Measurements from ENCODE around the gene SLC16A7. TPM values are rescaled to one million over a fixed set of nuclear protein-coding genes. Genes with fewer than 3 reads are reported as not detected.
A peak's percentile ranks its signal among the peaks of the same experiment; 100 is the strongest.
"Not testable (repeated sequence)": the region's sequence is repeated elsewhere in the genome, so short reads cannot be mapped to it uniquely, and the experiment has no call there.

Gene SLC16A7
- total RNA-seq, 6 experiments from 2014 or later: 11.3 to 25.1 (median 20.5) TPM

DNA sequence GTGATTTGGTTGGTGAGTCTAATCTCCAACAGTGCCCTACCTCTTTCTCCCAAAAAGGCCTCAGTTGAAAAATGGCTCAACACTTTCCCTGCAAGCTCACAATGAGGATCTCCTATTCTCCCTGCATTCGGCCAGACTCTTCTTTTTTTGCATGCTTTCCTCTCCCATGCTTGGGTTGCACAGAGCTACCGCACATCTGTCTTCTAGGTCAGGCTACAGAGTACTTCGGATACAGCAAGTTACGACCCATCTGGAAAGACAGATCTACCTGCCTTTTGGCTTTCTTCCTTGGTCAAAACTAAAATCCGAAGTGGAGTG, 305 bp upstream of the SLC16A7 start:
- no peaks in the 10 kb centered on the region for H3K27me3 ChIP-seq
- DNase-seq: no peak
- H3K36me3 ChIP-seq: no peaks in the 10 kb centered on the region
- intact Hi-C loops (cut with DNase I): no loop called here
- H3K4me3 ChIP-seq: peak overlapping the region; percentile 59 to 66 (median 64)
- 0% methylated on average over 5 of the region's 5 CpGs for WGBS (ENCODE audit: insufficient coverage, low coverage, low lambda C conversion rate, missing lambda C conversion rate)
- TF ChIP-seq POLR2A (IDR thresholded peaks at IDR 0.05): no peak
- TF ChIP-seq, protein P1, sequence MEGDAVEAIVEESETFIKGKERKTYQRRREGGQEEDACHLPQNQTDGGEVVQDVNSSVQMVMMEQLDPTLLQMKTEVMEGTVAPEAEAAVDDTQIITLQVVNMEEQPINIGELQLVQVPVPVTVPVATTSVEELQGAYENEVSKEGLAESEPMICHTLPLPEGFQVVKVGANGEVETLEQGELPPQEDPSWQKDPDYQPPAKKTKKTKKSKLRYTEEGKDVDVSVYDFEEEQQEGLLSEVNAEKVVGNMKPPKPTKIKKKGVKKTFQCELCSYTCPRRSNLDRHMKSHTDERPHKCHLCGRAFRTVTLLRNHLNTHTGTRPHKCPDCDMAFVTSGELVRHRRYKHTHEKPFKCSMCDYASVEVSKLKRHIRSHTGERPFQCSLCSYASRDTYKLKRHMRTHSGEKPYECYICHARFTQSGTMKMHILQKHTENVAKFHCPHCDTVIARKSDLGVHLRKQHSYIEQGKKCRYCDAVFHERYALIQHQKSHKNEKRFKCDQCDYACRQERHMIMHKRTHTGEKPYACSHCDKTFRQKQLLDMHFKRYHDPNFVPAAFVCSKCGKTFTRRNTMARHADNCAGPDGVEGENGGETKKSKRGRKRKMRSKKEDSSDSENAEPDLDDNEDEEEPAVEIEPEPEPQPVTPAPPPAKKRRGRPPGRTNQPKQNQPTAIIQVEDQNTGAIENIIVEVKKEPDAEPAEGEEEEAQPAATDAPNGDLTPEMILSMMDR (IDR thresholded peaks at IDR 0.05): no peak
- H3K27ac ChIP-seq: peak overlapping the region; percentile 87 to 97 (median 88)
- H3K9me3 ChIP-seq: no peaks in the 10 kb centered on the region
- H3K4me1 ChIP-seq: peaks cover 0 to 24% (median 0%) of the 10 kb centered on the region in 4 donors
- no peak for ATAC-seq

DNA sequence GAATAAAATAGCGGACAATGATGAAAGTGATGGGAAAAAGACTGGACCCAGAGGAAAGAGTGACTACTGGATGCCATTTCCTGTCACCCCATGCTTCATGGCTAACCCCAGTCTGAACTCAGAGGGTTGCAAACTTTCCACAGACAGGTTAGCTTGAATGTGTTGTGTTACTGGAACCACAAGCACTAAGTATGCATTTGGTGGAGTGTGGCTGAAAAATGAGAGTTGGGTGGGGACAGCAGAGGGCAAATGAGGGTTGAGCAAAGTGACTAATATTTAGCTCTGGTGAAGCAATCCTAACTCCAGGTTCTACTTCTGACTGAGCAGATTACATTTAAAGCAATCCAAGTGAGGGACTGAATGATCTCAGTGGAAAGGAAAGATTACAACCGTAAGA, 1.6 kb downstream of the SLC16A7 start:
- peak; percentile 54 to 74 (median 66) for ATAC-seq
- Histone ChIP-seq H3K36me3 (no peaks in the 10 kb centered on the region), H3K4me1 (peaks cover 0 to 24% (median 0%) of the 10 kb centered on the region in 4 donors), H3K27ac (peak overlapping the region; percentile 87 to 97 (median 88)), H3K9me3 (no peaks in the 10 kb centered on the region), H3K27me3 (no peaks in the 10 kb centered on the region), H3K4me3 (peak overlapping the region in 1 of 3 donors; percentile 66)
- TF ChIP-seq, protein P1 (IDR thresholded peaks at IDR 0.05): no peak
- TF ChIP-seq POLR2A (IDR thresholded peaks at IDR 0.05): no peak
- 21% methylated on average over 2 of the region's 2 CpGs for WGBS (ENCODE audit: insufficient coverage, low coverage, low lambda C conversion rate, missing lambda C conversion rate)
- intact Hi-C loops (cut with DNase I): no loop called here
- DNase-seq: peak in 2 of 3 donors; percentile 19 to 42

DNA sequence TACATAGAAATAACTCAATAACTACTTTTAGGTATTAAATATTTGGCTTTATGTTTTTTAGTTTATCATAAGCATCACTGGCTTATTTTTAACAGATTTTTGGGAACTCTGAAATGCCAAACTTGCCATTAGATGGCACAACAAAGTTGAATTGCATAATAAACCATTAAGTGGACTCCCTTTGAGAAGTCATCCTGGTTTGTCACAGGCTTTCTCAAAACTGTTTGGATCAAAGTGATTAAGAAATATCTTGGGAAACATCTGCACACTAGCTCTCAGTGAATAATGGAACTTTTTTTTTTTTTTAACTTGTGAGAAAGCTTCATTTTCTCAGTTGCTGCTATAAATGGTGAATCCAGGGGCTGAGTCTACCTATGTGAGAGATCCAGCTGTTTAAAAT, 4.3 kb downstream of the SLC16A7 start:
- no peak for ATAC-seq

DNA sequence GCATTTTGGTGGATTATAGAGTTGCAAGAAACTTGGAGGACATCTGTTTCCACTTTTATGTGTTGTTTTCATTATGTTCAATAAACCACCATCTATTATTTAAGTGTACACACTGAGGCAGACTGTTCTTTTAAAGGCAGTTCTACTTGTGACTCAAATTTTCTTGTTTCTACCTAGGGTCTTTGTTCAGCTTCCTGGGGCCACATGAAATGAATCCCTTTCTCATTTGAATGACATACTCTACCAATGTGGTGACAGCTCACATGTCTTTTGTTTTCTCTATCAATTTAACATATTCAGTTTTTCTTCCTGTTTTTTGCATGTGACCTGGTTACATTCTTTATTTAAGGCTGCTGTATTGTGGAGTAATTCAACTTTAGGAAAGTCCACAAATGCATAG, 7.9 kb downstream of the SLC16A7 start:
- TF ChIP-seq POLR2A (IDR thresholded peaks at IDR 0.05): no peak
- TF ChIP-seq, protein P1 (IDR thresholded peaks at IDR 0.05): no peak
- peaks cover 0 to 12% (median 0%) of the 10 kb centered on the region in 4 donors for H3K4me1 ChIP-seq
- intact Hi-C loops (cut with DNase I): no loop called here
- no peaks in the 10 kb centered on the region for H3K27me3 ChIP-seq
- H3K27ac ChIP-seq: no peak overlapping the region
- DNase-seq (no peak), ATAC-seq (no peak)
- no peak overlapping the region for H3K4me3 ChIP-seq
- H3K36me3 ChIP-seq: no peaks in the 10 kb centered on the region
- H3K9me3 ChIP-seq: no peaks in the 10 kb centered on the region

More for the DNA sequence above, 4.3 kb downstream of the SLC16A7 start:
- intact Hi-C loops (cut with DNase I): no loop called here
- TF ChIP-seq, protein P1 (IDR thresholded peaks at IDR 0.05): peak in 1 of 4 donors; percentile 17
- no peak for TF ChIP-seq POLR2A (IDR thresholded peaks at IDR 0.05)
- Histone ChIP-seq H3K4me3 (no peak overlapping the region), H3K9me3 (no peaks in the 10 kb centered on the region), H3K27ac (no peak overlapping the region), H3K27me3 (no peaks in the 10 kb centered on the region), H3K36me3 (no peaks in the 10 kb centered on the region), H3K4me1 (peaks cover 0 to 19% (median 0%) of the 10 kb centered on the region in 4 donors)
- DNase-seq: no peak

DNA sequence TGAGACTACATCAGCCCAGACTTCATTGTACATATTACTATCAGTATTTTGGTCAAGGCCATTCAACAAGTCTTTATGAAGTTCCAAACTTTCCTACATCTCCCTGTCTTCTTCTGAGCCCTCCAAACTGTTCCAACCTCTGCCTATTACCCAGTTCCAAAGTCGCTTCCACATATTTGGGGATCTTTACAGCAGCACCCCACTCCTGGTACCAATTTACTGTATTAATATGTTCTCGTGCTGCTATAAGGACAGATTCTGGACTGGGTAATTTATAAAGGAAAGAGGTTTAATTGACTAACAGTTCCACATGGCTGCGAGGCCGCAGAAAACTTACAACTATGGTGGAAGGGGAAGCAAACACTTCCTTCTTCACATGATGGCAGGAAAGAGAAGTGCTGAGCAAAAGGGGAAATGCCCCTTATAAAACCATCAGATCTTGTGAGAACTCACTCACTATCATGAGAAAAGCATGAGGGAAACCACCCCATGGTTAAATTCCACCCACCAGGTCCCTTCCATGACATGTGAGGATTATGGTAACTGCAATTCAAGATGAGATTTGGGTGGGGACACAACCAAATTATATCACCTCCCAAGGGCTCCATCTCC, 17.1 kb downstream of the SLC16A7 start:
- H3K9me3 ChIP-seq; H3K36me3 ChIP-seq; H3K4me1 ChIP-seq; DNase-seq; H3K4me3 ChIP-seq; intact Hi-C loops (cut with DNase I); H3K27me3 ChIP-seq; ATAC-seq; H3K27ac ChIP-seq: not testable (repeated sequence)
- 69% methylated on average over 4 of the region's 4 CpGs for WGBS (ENCODE audit: insufficient coverage, low coverage, low lambda C conversion rate, missing lambda C conversion rate)
